Stimulated activated CD4-positive, alpha-beta T cell treated with anti-CD3 and anti-CD28 coated beads, Interleukin-4, amount 100 ng/mL, for 48 hours (primary cell): ENCODE measurements around the gene ARHGAP25.
A peak's percentile ranks its signal among the peaks of the same experiment; 100 is the strongest.

ENCODE experiments used
- DNase-seq, 2 donors: peaks; one replicate each; pipeline ENCODE4 v3.0.0-alpha.2; 2020; ENCODE audit warnings: low read depth in 2 of 2

The ARHGAP25 gene

DNA sequence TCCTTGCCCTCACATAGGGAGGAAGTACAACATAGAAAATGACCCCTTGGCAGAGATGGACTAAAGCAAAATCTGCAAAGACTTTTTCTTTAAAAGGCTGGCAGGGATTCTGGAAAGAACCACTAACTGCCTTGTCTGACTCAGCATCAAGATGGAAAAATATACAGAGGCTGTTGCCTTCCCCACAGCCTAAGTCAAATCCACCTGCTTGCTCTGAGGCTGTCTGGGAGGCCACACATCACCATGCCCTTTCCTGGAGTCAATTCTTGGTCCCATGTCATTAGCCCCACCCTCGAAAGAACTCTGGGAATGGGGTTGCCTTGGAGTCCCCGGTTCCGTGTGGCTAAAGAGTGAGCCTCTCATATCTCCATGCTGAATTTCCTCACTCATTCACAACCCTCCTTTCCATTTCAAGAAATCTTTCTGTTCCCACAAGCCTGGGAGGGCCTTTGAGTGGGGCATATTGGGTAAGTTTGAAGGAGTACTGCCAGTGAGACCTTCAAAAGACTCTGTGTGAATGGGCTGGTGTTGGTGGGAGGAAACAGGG, 97.1 kb downstream of the ARHGAP25 start:
- DNase-seq: no peak

DNA sequence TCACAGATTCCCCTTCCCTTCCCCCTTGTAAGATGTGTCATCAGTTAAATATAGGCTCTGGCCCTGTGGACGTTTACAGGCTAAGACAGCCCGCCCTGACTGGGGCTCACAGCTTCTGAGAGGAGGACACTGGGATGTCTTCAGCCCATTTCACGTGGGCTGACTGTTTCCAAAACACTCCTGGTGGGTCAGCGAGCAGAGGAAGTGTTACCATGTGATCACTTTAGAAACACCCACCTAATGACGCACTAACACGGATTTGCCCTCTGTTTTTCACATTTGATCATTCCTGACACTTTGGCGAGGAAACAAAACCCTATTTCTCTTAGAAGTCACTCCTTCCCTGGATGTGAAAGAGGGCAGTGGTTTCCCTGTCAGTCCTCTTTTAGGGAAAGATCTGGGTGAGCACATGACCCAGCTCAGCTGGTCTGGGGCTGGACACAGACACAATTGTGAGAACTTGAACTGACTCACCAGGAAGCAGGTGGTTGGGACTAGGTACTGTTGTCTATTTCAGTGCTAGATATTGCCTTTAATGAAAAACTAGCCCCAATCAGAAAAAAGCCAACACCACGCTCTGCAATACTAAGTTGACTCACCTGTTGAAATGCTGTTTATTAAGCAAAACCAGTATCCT, 97.7 kb downstream of the ARHGAP25 start:
- DNase-seq: peak; percentile 14 to 40

DNA sequence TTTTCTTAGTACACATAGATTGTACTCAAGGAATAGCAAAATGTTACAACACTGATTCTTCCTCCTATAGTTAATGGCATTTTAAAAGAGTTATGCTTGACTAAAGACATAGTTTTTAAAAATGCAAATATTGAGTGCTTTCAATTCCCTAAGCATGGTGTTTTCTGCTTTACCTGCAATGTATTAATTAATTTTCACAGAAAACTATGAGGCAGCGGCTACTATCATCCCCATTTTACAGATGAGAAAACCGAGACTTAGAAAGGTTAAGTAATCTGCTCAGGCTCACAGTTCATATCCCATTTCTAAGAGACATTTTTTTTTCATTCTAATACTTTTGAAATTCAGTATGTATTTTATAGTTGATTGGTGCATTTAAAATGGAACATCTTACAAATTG, 98.6 kb downstream of the ARHGAP25 start:
- DNase-seq: no peak

DNA sequence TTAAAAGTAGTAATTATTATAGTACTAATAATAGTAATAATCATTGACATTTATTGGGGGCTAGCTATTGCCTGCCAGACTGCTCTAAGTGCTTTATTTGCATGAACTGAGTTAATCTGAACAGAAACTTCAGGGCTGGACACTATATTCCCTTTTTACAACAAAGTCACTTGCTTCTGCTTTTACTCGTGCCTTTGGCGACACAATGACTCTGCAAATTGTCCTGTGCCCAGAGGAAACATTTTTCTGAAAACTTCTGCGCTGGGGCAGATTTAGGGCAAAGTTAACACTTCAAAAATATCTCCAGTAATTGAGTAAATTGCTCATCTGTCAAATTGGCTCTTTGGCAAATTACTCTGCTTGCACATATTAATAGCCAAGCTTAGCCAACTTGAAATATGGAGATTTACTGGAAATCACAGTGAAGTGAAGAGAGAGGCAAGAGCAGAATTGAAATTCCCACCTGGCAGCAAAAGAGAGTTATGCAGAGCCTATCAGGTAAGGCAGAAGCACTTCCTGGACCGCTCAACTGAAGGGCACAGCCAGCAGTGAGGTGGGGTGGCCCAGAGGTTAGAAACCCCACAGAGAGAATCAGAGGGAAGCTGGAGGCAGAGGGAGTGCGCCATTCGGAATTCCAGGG, 100.2 kb downstream of the ARHGAP25 start:
- DNase-seq: no peak

DNA sequence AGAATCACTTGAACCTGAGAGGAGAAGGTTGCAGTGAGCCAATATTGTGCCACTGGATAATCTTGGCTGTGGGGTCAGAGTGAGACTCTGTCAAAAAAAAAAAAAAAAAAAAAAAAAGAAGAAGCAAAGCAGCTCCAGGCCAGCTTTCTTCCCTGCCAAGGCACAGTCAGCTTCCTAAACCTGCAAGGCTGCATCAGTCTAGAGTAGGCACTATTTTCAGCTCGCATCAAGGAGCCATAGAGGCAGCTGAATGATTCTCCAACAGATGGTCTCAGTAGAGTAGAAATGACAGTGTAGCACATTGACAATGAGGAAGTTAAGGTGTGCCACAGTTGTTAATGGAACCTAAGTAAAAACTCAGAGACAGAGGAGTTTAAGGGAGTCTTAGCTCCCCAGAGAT, 101.0 kb downstream of the ARHGAP25 start:
- no peak for DNase-seq

DNA sequence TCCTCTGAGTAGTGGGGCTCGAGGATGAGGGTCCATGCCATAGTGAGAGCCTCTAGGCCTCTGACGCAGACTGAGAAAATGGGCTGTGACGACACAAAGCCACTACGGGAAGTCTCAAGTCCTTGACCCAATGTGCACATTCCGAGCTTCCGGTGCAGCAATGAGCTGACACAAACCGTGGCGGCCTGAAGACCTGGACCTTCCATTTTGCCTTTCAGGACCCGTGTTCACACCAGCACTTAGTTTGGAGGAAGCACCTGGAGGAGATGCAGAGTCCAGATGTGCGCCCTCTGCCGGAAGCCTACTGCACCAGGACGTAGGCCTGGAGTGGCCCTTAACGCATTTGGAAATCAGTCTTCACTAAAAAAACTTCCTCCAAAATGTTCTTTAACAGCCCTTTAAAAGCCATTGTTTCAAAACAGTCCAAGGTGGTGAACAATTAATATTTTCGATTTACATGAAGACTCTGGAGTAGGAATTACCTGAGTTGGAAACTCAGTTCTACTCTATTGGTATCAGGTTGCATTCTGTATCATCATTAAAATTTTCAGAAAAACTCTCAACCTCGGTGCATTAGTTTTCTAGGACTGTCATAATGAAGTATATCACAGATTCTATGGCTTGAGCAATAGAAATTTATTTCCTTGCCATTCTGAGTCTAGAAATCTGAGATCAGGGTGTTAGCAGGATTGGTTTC, 102.7 kb downstream of the ARHGAP25 start:
- peak; percentile 57 to 59 for DNase-seq

DNA sequence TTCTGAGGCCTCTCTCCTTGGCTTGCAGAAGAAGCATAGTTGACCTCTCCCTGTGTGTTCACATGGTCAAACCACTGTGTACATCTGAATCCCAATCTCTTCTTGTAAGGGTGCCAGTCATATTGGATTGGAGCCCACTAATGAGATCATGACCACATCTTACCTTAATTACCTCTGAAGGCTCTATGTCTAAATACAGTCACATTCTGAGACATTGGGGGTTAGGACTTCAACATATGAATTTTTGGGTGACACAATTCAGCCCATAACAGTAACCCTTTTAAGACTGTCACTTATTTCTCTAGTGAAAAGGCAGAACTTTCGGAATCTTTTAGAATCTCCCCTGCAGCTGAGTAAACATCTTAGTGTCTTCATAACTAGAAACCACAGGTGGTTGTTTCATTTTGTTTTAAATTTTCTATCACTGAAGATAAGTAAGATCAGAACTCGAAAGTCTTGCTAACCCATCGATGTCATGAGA, 103.3 kb downstream of the ARHGAP25 start:
- no peak for DNase-seq

DNA sequence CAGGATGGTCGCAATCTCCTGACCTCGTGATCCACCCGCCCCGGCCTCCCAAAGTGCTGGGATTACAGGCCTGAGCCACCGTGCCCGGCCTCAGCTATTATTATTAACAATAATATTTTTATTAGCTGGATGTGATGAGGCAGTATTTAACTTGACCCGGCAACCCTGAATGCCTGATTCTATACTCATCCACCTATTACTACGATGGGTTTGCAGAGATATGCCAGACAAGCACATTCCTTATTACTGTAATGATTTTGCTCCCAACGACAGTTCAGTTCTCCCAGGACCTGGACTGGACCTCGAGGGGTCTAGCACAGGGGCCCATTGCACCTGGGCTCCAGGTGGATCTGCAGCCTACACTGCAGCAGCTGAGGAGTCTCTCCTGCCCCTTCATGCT, 104.0 kb downstream of the ARHGAP25 start:
- DNase-seq: no peak

DNA sequence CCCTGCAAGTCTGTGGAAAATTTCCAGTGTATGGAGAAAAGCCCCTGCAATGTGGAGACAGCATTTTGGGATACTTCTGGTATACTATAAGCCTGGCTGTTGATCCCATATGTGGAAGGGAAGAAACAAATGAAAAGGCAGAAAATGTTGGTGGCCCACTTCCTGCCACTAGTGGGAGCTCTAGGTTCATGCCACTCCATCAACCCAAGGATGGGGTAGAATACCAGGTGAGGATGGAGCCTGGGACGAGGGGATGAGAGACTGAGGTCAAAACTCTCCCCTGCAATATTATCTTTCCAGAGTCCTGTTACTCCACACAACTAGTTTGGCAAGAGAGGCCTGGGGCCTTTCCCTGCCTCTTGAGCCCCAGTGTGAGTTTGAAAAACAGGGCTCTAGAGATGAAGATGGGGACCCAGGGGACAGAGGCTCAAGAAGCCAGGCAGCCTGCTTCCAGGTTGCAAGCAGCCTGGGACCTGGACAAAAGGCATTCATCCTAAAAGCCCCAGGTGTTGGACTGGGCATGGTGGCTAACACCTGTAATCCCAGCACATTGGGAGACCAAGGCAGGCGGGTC, 104.7 kb downstream of the ARHGAP25 start:
- DNase-seq: peak in 1 of 2 donors; percentile 16

DNA sequence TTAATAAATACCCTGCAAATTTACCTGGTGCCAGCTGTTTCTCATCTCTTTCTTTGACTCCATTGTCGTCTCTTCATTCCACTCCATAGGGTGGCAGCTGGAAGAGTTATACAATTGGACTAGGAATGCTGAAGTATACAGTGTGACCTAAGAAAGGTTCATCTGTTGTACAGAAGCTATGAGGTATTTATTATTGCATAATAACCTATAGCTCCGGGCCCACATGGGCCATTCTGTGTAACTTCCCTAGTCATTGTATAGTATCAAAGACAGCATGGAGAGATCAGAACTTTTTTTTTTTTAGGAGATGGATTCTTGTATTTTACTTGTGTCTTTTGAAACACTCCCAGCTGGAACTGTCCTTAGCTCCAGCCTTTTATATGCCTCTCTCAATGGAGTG, 110.4 kb downstream of the ARHGAP25 start:
- no peak for DNase-seq

DNA sequence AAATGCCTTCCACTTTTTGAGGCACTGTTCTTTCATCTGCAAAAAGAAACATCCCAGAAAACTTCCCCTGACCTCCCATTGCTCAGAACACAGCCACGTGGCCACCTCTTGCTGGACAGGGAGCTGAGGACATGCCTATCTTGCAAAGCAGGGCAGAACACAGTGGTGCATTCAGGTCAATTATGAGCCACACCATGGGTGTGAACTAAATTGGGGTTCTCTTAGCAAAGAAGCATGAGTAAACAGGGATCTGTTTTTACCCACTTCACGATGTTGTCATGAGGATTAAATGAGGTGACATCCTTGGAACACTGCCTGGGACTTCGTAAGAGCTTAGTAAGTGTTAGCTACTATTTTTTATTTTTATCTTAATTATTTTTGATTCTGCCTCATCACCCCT, 111.5 kb downstream of the ARHGAP25 start:
- no peak for DNase-seq

DNA sequence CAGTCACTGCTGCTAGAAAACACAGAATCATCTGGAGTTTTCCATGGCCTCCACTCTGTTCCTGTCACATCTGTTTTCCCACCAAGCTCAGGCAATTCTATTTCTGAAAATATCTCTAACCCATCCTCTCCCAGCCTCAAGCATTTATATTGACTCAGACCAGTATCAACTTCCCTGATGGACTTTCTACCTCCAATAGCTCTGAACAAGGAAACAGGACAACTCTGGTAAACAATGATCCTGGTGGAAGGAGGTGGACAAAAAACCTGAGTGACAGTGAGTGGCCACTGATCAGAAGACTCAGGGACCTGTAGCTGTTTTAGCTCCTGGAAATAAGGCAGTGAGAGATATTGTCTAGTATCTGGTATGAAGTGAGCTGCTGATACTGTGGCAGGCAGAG, 113.1 kb downstream of the ARHGAP25 start:
- no peak for DNase-seq

DNA sequence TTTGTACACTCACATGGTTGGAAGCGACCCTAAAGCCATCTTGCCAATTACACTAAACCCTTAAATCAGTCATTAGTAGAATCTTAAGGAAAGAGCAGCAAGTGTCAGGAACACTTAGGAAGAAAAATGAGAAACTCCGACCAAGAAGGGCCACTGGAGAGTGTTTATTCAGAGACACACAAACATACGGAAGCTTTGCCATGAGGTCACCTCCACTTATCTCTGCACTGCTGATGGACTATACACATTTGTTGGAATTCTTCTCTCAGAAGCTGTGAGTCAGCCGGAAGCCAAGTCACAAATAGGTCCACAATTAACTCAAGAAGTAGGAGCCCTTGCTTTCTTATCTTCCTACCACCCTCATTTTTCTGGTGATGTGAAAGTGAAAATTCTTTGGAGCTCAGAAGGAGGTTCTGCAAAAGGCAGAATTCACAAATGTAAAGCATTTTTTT, 115.0 kb downstream of the ARHGAP25 start:
- DNase-seq: no peak

DNA sequence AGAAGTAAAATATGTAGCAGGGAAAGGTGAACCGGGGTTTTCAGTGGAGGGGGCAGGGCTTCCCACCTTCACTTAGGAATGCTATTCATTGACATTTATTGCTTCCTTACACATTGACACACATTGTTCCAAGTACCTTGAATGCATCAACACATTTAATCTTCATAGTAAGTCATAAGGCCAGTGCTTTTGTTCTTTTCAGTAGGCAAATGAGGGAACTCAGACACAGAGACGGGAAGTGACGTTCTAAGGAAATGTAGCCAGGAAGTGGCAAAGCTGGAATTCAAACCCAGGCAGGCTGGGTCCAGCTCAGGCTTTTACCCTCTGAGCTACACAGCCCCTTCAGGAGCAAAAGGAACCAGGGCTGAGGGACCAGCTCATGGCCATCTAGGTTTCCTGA, 115.9 kb downstream of the ARHGAP25 start:
- no peak for DNase-seq

DNA sequence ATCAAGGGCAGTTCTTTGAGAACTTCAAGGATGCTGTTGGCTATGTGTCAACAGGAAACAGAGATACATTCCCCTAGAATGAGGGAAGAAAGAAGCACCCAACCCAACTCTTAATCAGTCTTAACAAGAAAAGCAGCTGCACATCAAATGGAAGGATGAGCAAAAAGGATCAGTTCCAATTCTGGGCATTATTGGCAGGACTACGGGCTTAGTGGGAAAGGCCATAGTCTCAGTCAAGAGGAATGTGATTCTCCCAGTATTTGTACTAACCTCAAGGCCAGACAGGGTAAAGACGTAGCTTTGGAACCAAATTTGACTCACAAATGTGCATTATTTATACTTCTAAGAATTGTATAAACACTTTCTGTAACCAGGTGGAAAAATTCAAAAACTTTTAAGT, 118.4 kb downstream of the ARHGAP25 start:
- DNase-seq: no peak

DNA sequence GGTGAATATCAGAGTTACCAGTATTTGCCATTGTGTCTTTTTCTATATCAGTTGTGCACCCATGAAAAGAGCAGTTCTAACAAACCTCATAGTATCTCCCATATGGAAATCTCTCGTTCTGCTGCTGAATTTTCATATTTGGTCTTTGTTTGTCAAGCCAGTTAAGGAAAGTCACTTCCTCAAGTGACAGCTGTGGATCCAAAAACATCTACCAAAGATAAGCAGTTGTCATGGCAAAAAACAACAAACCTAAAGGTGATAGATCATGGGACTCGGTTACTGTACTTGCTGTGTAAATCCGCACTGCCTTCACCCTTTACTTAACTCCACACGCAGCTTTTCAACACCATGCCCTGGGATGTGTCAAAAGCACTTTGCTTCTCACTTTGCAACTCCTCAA, 119.3 kb downstream of the ARHGAP25 start:
- no peak for DNase-seq

DNA sequence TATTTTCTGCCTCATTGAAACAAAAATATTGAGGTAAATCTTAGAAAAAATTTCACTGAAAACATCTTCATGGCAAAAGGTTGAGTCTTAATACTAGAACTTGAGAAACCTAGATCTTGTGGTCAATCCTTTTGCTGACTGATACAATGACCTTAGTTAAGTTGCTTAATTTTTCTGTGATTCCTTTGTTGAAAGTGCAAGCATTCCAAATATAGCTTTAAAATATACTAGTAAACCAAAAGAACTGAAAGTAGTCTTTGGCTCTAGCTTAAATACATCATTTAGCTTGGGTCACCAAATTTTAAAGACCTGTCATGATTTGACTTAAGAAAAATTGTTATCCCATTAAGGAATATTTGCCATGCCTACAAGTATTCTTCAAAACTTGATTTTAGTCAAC, 119.9 kb downstream of the ARHGAP25 start:
- DNase-seq: no peak

DNA sequence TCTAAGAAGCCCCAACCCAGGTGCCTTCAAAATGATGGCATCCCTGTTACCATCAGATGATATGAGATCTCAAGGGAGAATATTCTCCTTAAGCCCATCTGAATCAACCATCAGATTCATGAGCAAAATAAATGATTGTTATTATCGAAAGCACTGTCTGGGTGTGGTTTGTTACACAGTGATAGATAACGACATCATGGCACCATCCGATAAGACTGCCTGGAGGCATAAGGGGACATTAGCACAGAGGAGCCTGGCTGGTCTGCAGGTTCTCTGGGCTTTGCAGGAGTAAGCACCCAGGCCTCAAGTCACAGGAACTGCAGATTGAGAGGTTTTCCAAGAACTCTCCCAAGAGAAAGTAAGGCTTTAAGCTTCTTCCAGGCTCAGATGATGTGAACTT, 120.9 kb downstream of the ARHGAP25 start:
- no peak for DNase-seq

DNA sequence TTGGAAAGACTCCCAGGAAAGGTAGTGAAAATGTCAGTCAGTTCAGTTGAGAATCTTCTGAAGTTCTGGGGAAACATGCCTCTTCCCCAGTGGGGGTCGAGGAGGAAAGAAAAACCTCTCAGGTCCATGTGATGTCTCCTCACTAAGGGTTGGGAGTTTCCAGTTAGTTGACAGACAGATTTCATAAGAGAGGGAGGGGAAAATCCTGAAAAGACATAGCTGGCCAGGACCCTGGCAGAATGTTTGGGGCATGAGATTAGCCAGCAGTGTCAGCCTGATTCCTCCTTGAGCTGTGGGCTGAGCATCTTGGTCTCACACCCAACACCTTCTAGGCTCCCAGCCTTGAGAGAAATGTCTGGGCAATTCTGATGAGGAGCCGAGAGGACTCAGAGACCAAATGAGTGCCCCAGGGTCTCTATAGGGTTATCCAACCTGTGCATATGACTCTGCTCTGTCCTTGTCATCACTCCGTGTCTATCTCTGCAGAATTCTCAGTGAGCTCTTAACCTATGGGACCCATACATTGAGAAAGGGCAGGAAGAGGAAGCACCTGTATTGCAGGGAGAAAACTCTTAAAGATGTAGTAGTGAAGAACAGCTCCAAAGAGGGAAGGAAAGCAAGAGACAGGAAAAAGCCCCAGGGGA, 122.7 kb downstream of the ARHGAP25 start:
- no peak for DNase-seq

DNA sequence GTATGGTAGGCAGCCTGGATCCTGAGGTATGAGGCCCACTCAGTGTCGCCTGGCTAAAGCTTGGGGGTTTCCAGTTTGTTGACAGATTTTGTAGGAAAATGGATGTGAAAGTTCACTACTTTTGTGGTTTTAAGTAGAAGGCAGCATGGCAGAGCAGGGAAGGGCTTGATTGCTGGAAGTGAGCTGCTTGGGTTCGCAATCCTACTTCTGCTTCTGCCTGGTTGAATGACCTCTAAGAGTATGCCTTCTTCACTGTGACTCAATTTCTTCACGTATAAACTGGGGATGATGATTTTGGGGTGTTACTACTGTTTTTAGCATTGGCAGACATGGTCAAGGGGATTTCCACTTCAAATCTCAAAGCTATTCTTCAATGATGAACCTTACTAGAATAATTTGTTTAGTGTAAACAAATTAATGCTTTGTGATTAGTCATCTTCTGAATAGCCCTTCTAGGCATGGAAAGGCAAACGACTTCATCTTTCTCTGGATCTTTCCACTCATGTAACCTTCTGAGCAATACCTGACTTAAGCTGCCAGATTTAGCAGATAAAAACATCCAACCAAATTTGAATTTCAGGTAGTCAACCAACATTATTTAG, 123.3 kb downstream of the ARHGAP25 start:
- no peak for DNase-seq

DNA sequence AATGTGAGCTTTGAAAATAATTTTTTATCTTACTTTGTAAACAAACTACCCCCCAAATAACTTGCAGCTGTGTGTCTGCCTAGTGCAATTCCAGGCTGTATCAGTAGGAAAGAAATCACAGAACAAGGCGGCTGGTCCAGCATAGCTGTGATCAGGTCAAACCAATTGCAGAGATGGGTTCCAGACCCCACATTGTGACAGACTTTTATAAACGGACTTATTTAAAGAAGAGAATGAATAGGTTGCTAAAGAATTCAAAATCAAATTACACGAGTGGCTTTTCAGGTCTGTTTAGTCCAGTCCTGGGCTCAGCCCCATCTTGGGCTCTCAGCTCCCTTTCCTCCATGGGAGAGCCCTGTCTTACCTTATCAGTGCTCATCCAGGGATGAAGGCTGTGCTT, 125.5 kb downstream of the ARHGAP25 start:
- no peak for DNase-seq
